NCI-H1436 treated with DMSO at 0.1 percent for 48 hours (cell line): ENCODE results near the gene C1orf210.

ENCODE experiments used
- DNase-seq: peaks from one replicate; lab custom pipeline; 2025; lab: John Stamatoyannopoulos, UW

Gene C1orf210

GRCh38 chr1:43273708-43274107 lies 11.7 kb downstream of the C1orf210 start:
- DNase-seq: no peak

GRCh38 chr1:43272576-43273571 lies 12.5 kb downstream of the C1orf210 start:
- no peak for DNase-seq

GRCh38 chr1:43272161-43272560 lies 13.2 kb downstream of the C1orf210 start:
- DNase-seq: no peak

GRCh38 chr1:43271186-43272118 lies 13.9 kb downstream of the C1orf210 start:
- DNase-seq: no peak

- DNase-seq: no peak
These were observed 14.8 kb downstream of the C1orf210 start for GRCh38 chr1:43270421-43271095.

GRCh38 chr1:43269627-43270375 lies 15.6 kb downstream of the C1orf210 start, which contains the start of gene TMEM125:
TMEM125 (plus strand) TSS chr1:43269983; CDS start chr1:43272723, 2,740 bp downstream.
- DNase-seq: no peak

GRCh38 chr1:43267818-43268425 lies 17.5 kb downstream of the C1orf210 start:
- no peak for DNase-seq

GRCh38 chr1:43267291-43267805 lies 18.0 kb downstream of the C1orf210 start:
- no peak for DNase-seq

- no peak for DNase-seq
These were observed 18.5 kb downstream of the C1orf210 start for GRCh38 chr1:43266881-43267280.

GRCh38 chr1:43265431-43265830 lies 19.9 kb downstream of the C1orf210 start:
- DNase-seq: no peak

GRCh38 chr1:43258370-43258769 lies 27.0 kb downstream of the C1orf210 start:
- DNase-seq: no peak

GRCh38 chr1:43256675-43257570 lies 28.5 kb downstream of the C1orf210 start:
- no peak for DNase-seq

GRCh38 chr1:43255438-43256210 lies 29.8 kb downstream of the C1orf210 start:
- DNase-seq: no peak

- DNase-seq: no peak
These were observed 31.5 kb downstream of the C1orf210 start for GRCh38 chr1:43253876-43254275.

GRCh38 chr1:43253173-43253572 lies 32.2 kb downstream of the C1orf210 start:
- DNase-seq: no peak

- no peak for DNase-seq
These were observed 33.2 kb downstream of the C1orf210 start for GRCh38 chr1:43252225-43252624.

GRCh38 chr1:43251024-43251423 lies 34.4 kb downstream of the C1orf210 start:
- DNase-seq: no peak

GRCh38 chr1:43250351-43250761 lies 35.0 kb downstream of the C1orf210 start:
- DNase-seq: no peak
